ENCODE measurements around the gene GALNTL6. TPM values are rescaled to one million over a fixed set of nuclear protein-coding genes. Genes with fewer than 3 reads are reported as not detected.

GALNTL6 gene
- total RNA-seq, 4 donors from 2014 or later: 0.82 to 0.95 TPM; not detected in 2

GRCh38 chr4:173057442-173057841 lies 1244.2 kb downstream of the GALNTL6 start:
- Histone ChIP-seq H3K9me3 (no peaks in the 10 kb centered on the region), H3K27me3 (no peaks in the 10 kb centered on the region), H3K27ac (no peak overlapping the region), H3K4me1 (peaks cover 0 to 12% (median 8%) of the 10 kb centered on the region in 4 donors), H3K36me3 (no peaks in the 10 kb centered on the region), H3K4me3 (no peak overlapping the region)
- WGBS, 2 donors (ENCODE audit: low coverage in 1 of 2): 30 to 48% methylated on average over 3 of the region's 3 CpGs
- in situ Hi-C loops (cut with MboI; ENCODE audit: low pct_ligation_motif_present in 1 of 4, low pct_unique_long_range_greater_than_20kb in 1 of 4, low sequenced_read_pairs in 3 of 4) (no loop called here), intact Hi-C loops (cut with DNase I; ENCODE audit: low total_unique reads) (no loop called here)
- no peak for DNase-seq
- TF ChIP-seq CTCF (IDR thresholded peaks at IDR 0.05): no peak
- TF ChIP-seq EP300 (IDR thresholded peaks at IDR 0.05; ENCODE audit: low read depth): no peak
- TF ChIP-seq POLR2AphosphoS5 (IDR thresholded peaks at IDR 0.05): no peak
- no peak for TF ChIP-seq POLR2A (IDR thresholded peaks at IDR 0.05)

GRCh38 chr4:173057901-173058300 lies 1244.7 kb downstream of the GALNTL6 start:
- intact Hi-C loops (cut with DNase I; ENCODE audit: low total_unique reads): no loop called here
- in situ Hi-C loops (cut with MboI; ENCODE audit: low pct_ligation_motif_present in 1 of 4, low pct_unique_long_range_greater_than_20kb in 1 of 4, low sequenced_read_pairs in 3 of 4): no loop called here
- TF ChIP-seq POLR2A (IDR thresholded peaks at IDR 0.05) (no peak), POLR2AphosphoS5 (IDR thresholded peaks at IDR 0.05) (no peak), CTCF (IDR thresholded peaks at IDR 0.05) (no peak), EP300 (IDR thresholded peaks at IDR 0.05; ENCODE audit: low read depth) (no peak)
- Histone ChIP-seq H3K4me1 (peaks cover 0 to 12% (median 8%) of the 10 kb centered on the region in 4 donors), H3K9me3 (no peaks in the 10 kb centered on the region), H3K27ac (no peak overlapping the region), H3K27me3 (no peaks in the 10 kb centered on the region), H3K4me3 (no peak overlapping the region), H3K36me3 (no peaks in the 10 kb centered on the region)
- 86 to 88% methylated on average over 1 of the region's 1 CpG for WGBS, 2 donors (ENCODE audit: low coverage in 1 of 2)
- DNase-seq: no peak

- no peaks in the 10 kb centered on the region for H3K36me3 ChIP-seq
- TF ChIP-seq CTCF (IDR thresholded peaks at IDR 0.05) (no peak), POLR2A (IDR thresholded peaks at IDR 0.05) (no peak), EP300 (IDR thresholded peaks at IDR 0.05; ENCODE audit: low read depth) (no peak), POLR2AphosphoS5 (IDR thresholded peaks at IDR 0.05) (no peak)
- intact Hi-C loops (cut with DNase I; ENCODE audit: low total_unique reads): no loop called here
- DNase-seq: no peak
- H3K4me1 ChIP-seq: peaks cover 0 to 12% (median 8%) of the 10 kb centered on the region in 4 donors
- H3K4me3 ChIP-seq: no peak overlapping the region
- no peaks in the 10 kb centered on the region for H3K27me3 ChIP-seq
- no peak overlapping the region for H3K27ac ChIP-seq
- in situ Hi-C loops (cut with MboI; ENCODE audit: low pct_ligation_motif_present in 1 of 4, low pct_unique_long_range_greater_than_20kb in 1 of 4, low sequenced_read_pairs in 3 of 4): no loop called here
- 73 to 85% methylated on average over 4 of the region's 4 CpGs for WGBS, 2 donors (ENCODE audit: low coverage in 1 of 2)
- H3K9me3 ChIP-seq: no peaks in the 10 kb centered on the region
These were observed 1248.0 kb downstream of the GALNTL6 start for GRCh38 chr4:173061160-173061559.

GRCh38 chr4:173073939-173074500 lies 1260.8 kb downstream of the GALNTL6 start:
- no peaks in the 10 kb centered on the region for H3K36me3 ChIP-seq
- peak overlapping the region in 3 of 4 donors; percentile 22 to 39 (median 30) for H3K27ac ChIP-seq
- DNase-seq: no peak
- WGBS, 2 donors (ENCODE audit: low coverage in 1 of 2): 31 to 37% methylated on average over 1 of the region's 1 CpG
- no peak for TF ChIP-seq POLR2A (IDR thresholded peaks at IDR 0.05)
- no peak for TF ChIP-seq CTCF (IDR thresholded peaks at IDR 0.05)
- TF ChIP-seq EP300 (IDR thresholded peaks at IDR 0.05; ENCODE audit: low read depth): no peak
- TF ChIP-seq POLR2AphosphoS5 (IDR thresholded peaks at IDR 0.05): no peak
- peaks cover 8 to 13% of the 10 kb centered on the region in 2 donors for H3K9me3 ChIP-seq
- in situ Hi-C loops (cut with MboI; ENCODE audit: low pct_ligation_motif_present in 1 of 4, low pct_unique_long_range_greater_than_20kb in 1 of 4, low sequenced_read_pairs in 3 of 4) (no loop called here), intact Hi-C loops (cut with DNase I; ENCODE audit: low total_unique reads) (no loop called here)
- H3K4me1 ChIP-seq: peaks cover 0 to 21% (median 10%) of the 10 kb centered on the region in 4 donors
- no peaks in the 10 kb centered on the region for H3K27me3 ChIP-seq
- no peak overlapping the region for H3K4me3 ChIP-seq
